ENCODE measurements around the gene S1PR5. TPM values are rescaled to one million over a fixed set of nuclear protein-coding genes. Genes with fewer than 3 reads are reported as not detected.

S1PR5 gene
- total RNA-seq, 1 donor from 2014 or later, result not detected

DNA sequence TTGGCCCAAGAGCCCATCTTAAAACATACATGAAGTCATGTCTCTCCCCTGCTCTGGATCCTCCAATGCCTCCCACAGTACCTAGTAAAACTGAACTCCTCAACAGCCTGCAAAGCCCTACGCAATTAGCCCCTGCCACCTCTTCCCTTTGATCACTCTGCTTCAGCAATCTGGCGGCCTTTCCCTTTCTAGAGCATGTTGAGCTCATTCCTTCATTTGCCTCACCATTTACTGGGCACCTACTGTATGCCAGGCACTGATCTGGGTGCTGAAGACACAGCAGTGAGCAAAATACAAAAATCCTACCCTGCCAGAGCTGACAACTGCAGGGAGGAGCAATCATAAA, 17.0 kb downstream of the S1PR5 start:
- H3K9me3 Mint-ChIP-seq (ENCODE audit: unreplicated experiment), result no peaks in the 10 kb centered on the region
- TF ChIP-seq, protein P1, sequence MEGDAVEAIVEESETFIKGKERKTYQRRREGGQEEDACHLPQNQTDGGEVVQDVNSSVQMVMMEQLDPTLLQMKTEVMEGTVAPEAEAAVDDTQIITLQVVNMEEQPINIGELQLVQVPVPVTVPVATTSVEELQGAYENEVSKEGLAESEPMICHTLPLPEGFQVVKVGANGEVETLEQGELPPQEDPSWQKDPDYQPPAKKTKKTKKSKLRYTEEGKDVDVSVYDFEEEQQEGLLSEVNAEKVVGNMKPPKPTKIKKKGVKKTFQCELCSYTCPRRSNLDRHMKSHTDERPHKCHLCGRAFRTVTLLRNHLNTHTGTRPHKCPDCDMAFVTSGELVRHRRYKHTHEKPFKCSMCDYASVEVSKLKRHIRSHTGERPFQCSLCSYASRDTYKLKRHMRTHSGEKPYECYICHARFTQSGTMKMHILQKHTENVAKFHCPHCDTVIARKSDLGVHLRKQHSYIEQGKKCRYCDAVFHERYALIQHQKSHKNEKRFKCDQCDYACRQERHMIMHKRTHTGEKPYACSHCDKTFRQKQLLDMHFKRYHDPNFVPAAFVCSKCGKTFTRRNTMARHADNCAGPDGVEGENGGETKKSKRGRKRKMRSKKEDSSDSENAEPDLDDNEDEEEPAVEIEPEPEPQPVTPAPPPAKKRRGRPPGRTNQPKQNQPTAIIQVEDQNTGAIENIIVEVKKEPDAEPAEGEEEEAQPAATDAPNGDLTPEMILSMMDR (IDR thresholded peaks at IDR 0.05; ENCODE audit: unreplicated experiment), result no peak
- DNase-seq (ENCODE audit: low spot score), result no peak

DNA sequence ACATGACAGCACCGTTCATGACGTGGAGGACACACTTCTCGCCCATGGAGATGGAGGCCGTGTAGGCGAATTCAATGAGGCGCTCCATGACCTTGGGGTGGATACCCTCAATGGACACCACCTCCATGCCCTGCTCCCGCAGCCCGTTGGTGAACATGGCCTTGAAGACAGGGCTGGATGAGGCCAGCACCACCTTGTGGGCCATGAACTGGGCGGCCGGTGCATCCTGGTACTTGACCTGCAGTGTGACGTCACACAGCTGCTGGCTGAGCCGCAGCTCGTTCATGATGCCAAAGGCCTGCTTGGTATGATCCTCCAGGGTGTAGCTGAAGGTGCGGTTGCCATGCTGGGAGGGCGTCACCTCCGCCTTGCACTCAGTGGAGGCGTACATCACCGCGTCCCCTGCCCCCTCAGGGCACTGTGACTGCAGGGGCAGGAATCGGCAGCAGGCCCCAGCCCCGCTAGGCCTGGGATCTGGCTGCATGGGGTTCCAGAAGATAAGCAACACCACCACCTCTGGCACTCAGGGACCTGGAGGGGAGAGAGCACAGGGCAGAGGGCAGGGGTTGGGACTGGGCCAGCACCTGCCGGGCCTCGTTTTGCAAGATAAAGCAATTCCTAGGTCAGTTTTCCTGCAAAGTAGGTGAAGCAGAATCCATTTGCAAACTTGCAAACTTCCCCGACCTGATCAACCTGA, 17.5 kb downstream of the S1PR5 start:
- no peak overlapping the region for H3K27ac Mint-ChIP-seq (ENCODE audit: unreplicated experiment)
- no peaks in the 10 kb centered on the region for H3K9me3 Mint-ChIP-seq (ENCODE audit: unreplicated experiment)
- no peak for DNase-seq (ENCODE audit: low spot score)
- peaks cover 8% of the 10 kb centered on the region for H3K4me1 Mint-ChIP-seq (ENCODE audit: unreplicated experiment)
- TF ChIP-seq, protein P1 (IDR thresholded peaks at IDR 0.05; ENCODE audit: unreplicated experiment), result no peak
- peaks cover 3% of the 10 kb centered on the region for H3K27me3 Mint-ChIP-seq (ENCODE audit: unreplicated experiment)
- H3K4me3 Mint-ChIP-seq (ENCODE audit: unreplicated experiment), result peak overlapping the region; percentile 81
- H3K36me3 Mint-ChIP-seq (ENCODE audit: low read depth, unreplicated experiment), result peaks cover 14% of the 10 kb centered on the region

More for the DNA sequence above, 17.0 kb downstream of the S1PR5 start:
- Mint-ChIP-seq H3K27ac (ENCODE audit: unreplicated experiment) (no peak overlapping the region), H3K27me3 (ENCODE audit: unreplicated experiment) (peaks cover 3% of the 10 kb centered on the region), H3K4me1 (ENCODE audit: unreplicated experiment) (peaks cover 8% of the 10 kb centered on the region), H3K36me3 (ENCODE audit: low read depth, unreplicated experiment) (peaks cover 14% of the 10 kb centered on the region), H3K4me3 (ENCODE audit: unreplicated experiment) (peak overlapping the region; percentile 81)

DNA sequence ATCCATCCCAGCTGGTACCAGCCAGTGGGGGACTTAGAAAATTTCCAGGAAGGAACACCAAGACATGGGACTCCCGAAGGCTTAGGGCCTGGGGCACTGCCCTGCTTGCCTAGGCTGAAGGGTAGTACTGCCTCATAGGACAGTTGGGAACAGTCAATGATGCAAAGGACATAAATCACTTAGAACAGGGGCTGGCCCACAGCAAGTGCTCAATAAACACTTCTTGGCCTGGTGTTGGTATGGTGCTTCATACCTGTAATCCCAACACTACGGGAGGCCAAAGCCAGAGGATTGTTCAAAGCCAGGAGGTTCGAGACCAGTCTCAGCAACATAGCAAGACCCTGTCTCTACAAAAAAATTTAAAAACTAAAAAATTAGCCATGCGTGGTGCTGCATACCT, 19.9 kb downstream of the S1PR5 start:
- Mint-ChIP-seq H3K36me3 (ENCODE audit: low read depth, unreplicated experiment) (peaks cover 14% of the 10 kb centered on the region), H3K9me3 (ENCODE audit: unreplicated experiment) (no peaks in the 10 kb centered on the region), H3K4me1 (ENCODE audit: unreplicated experiment) (peaks cover 8% of the 10 kb centered on the region), H3K27me3 (ENCODE audit: unreplicated experiment) (no peaks in the 10 kb centered on the region), H3K4me3 (ENCODE audit: unreplicated experiment) (no peak overlapping the region), H3K27ac (ENCODE audit: unreplicated experiment) (no peak overlapping the region)
- TF ChIP-seq, protein P1 (IDR thresholded peaks at IDR 0.05; ENCODE audit: unreplicated experiment), result no peak
- DNase-seq (ENCODE audit: low spot score), result no peak

DNA sequence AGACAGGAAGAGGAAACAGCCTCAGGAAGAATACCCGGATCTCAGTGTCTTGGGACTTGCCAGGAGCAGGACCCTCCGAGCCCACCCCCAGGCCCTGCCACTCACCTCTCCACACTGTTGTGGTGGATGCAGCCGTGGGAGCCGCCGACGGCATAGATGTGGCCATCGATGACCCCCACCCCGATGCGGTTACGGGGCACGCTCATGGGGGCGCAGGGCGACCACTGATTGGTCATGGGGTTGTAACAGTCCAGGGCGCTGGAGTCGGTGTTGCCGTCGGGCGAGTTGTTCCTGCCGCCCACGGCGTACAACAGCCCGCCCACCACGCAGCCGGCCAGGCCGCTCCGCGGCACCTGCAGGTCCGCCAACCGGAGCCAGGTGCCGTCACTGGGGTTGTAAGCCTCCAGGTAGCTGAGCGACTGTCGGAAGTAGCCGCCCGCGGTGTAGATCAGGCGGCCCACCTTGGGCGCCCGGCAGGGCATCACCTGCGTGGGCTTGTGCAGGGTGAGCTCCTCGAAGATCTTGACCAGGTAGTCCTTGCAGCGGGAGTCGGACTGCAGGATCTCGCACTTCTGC, 25.7 kb downstream of the S1PR5 start:
- Mint-ChIP-seq H3K36me3 (ENCODE audit: low read depth, unreplicated experiment) (peaks cover 16% of the 10 kb centered on the region), H3K9me3 (ENCODE audit: unreplicated experiment) (no peaks in the 10 kb centered on the region), H3K27ac (ENCODE audit: unreplicated experiment) (no peak overlapping the region), H3K4me3 (ENCODE audit: unreplicated experiment) (peak overlapping the region; percentile 51), H3K4me1 (ENCODE audit: unreplicated experiment) (peaks cover 12% of the 10 kb centered on the region), H3K27me3 (ENCODE audit: unreplicated experiment) (peaks cover 2% of the 10 kb centered on the region)
- TF ChIP-seq, protein P1 (IDR thresholded peaks at IDR 0.05; ENCODE audit: unreplicated experiment), result no peak
- DNase-seq (ENCODE audit: low spot score), result no peak

DNA sequence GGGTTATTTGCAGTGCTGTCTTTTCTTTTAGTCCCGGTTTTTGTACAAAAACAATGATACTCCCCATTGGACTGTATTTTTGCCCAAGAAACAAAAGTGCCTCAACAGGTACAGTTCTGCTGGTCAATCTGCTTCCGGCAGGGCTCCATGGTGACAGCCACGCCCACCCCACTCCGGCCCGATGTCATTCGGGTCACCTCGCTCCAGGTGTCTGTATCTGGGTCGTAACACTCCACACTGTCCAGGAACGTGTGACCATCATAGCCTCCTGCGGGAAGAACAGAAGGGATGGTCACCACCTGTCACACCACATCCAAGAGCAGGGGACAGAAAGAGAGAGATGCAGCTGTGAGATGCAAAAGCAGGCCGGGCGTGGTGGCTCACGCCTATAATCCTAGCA, 30.7 kb downstream of the S1PR5 start:
- peaks cover 8% of the 10 kb centered on the region for H3K4me1 Mint-ChIP-seq (ENCODE audit: unreplicated experiment)
- DNase-seq (ENCODE audit: low spot score), result no peak
- H3K27me3 Mint-ChIP-seq (ENCODE audit: unreplicated experiment), result peaks cover 2% of the 10 kb centered on the region
- TF ChIP-seq, protein P1 (IDR thresholded peaks at IDR 0.05; ENCODE audit: unreplicated experiment), result no peak
- H3K9me3 Mint-ChIP-seq (ENCODE audit: unreplicated experiment), result no peaks in the 10 kb centered on the region
- no peak overlapping the region for H3K27ac Mint-ChIP-seq (ENCODE audit: unreplicated experiment)
- H3K4me3 Mint-ChIP-seq (ENCODE audit: unreplicated experiment), result peak overlapping the region; percentile 62
- peaks cover 26% of the 10 kb centered on the region for H3K36me3 Mint-ChIP-seq (ENCODE audit: low read depth, unreplicated experiment)

Measured in endothelial cell (in vitro differentiated cells).